ENCODE results near the gene RP9.
A peak's percentile ranks its signal among the peaks of the same experiment; 100 is the strongest.
"Not testable (repeated sequence)": the region's sequence is repeated elsewhere in the genome, so short reads cannot be mapped to it uniquely, and the experiment has no call there.

The RP9 gene

DNA sequence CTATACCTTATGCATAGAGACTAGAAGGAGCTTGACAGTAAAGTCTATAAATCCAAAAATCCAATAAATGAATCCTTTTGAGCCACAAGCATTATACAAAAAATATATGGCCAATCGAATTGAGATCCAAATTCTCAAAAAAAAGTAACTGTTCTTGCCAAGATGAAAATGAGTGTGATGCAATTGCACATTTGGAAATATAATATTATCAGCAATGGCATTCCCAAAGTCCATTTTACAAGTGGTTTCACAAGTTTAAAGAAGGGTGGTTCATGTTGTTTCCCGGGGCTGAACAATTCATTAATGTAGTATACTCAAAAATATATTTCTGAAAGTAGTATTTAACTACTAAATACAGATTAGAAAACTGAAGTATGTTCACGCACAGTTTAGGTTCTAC lies 7.3 kb downstream of the RP9 start:
- DNase-seq (ENCODE audit: low read depth), result no peak

DNA sequence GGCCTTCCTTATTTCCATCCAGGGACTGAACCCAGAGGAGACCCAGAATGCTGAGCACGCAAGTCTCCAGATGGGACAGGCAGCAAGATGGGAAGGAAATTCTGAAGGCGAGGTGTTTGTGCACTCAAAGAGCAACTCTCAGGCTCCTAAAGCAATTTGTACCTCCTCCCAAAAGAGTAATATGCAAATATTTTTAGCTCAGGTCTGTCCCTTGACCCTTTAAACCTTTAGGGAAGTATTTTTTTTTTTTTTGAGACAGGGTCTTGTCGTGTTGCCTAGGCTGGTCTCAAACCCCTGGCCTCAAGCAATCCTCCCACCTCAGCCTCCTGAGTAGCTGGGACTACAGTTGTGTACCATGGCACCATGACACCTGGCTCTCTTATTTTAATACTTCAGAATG lies 8.4 kb downstream of the RP9 start:
- no peak for DNase-seq (ENCODE audit: low read depth)

DNA sequence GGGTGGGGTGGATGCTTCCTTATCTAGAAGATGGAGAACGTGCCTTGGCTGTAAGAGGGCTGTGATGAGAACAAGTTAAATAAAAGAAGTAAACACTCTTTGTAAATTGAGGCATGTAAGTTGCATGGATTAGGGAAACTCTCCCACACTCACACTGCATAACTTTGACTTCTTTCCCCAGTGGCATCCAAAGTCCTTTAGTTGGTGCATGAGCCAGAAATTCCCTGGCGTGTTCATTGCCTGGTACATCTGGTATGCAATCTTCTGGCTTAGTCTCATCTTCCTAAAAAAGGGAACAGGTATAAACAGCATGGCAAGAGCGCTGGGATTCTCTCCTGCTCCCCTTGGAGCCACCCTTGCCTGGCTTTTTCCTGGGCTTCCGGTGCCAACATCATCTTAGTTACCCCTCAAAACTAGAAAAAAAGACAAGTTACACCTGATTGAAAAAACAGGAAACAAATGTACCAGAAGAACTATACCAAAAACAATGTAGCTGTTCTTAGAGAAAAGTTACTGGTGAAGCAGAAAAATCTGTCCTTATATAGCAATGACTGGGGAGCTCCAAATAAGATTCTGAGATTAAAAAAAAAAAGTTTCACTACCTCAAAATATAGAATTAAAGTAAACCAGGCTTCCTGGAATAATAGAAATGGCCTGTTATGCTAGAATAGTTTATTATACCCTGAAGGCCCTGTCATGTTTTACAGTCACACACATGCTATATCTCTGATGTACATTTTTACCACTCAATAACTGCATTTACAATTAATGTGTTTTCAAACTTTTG lies 9.9 kb downstream of the RP9 start:
- DNase-seq (ENCODE audit: low read depth), result no peak

DNA sequence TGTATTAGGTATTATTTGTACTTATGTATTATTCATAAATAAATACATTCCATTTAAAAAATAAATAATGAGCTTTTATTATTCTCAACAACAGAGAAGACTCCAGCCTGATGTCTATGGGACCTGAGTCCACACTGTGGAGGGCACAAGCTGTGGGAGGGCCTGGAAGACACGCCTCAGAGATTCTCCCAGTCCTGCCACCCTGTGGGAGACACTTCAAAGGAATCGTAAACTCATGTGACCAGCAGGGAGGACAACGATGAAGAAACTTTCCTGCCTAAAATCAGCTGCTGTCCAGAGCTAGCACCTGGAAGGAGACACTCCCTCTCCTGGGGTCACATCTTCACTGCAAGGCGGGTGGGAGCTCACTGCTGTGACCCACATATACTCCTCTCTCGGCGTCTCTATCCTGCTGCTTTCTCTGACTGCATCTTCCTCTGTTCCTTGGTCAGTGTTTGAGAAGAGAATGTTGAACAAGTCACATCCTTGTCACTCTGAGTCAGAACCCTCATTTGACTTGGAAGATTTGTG lies 14.4 kb downstream of the RP9 start:
- DNase-seq (ENCODE audit: low read depth), result not testable (repeated sequence)

DNA sequence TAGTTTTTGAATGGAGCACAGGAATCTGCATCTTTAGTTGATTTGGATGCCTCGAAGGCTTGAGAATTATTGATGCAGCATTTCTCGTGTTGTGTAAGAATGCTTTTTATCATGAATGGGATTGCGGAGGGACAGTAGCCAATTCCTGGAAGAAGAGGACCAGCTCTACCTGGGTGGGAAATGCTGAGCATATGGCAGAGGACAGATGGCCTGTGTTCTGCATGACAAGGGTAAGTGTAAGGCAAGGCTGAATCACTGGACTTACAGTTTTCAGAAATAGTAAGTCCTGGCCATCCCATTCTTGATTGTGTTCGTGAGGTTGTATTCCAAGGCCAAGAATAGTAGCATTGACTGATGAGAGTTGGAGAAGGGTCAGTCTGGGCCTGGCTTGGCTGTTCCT lies 15.9 kb downstream of the RP9 start:
- no peak for DNase-seq (ENCODE audit: low read depth)

DNA sequence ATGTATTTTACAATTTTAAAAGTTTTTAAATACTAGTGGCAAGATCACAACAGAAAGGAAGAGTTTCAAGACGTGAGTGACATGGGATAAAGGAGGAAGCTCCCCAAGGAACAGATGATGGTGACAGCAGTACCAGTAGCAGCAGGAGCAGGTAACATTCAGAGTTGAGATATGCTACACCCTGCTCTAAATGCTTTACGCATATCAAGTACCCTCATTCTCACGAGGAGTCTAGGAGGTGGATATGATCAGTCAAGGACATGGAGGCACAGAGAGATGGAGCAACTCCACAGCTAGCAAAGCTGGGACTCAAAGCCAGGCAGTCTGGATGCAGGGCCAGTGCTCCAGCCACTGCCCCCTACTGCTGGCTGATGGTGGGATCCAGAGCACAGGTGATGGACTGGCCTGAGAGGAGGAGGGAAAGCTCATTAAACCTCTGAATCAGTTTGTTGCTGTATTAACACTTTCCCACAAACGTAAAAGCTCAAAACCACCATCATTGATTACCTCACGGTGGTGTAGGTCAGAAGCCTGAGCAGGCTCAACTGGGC lies 17.5 kb downstream of the RP9 start:
- DNase-seq (ENCODE audit: low read depth), result no peak

DNA sequence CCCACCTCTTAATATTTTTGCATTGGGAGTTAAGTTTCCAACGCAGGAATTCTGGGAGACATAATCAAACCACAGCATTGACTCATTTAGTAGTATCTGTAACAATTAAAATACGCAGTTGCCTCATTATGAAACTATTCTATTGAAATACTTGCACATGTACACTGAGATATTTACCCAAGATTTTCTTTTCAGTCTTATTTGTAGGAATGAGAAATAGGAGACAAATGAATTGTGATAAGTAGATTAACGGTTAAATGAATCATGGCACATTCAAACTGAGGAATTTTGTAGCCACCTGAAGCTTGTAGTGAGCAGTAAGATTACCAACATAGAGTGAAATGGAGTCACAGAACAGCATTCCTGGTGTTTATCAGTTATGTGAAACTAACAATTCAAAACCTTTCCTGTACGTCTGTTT lies 18.1 kb downstream of the RP9 start:
- no peak for DNase-seq (ENCODE audit: low read depth)

DNA sequence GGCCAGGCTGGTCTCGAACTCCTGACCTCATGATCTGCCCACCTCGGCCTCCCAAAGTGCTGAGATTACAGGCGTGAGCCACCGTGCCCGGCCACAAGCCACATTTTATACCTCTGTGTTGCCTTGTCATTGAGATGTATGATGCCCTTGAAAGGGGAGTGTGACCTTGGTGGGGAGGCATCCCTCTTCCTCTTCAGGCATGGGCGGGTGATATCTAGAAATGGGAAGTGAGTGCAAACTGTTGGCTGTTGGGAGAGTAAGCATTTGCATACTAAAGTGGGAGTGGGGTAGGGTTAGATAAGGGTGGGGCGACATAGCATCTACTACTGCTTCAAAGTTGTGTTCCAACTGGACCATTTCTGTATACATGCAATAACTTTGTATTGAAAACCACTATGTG lies 20.1 kb downstream of the RP9 start:
- DNase-seq (ENCODE audit: low read depth), result no peak

DNA sequence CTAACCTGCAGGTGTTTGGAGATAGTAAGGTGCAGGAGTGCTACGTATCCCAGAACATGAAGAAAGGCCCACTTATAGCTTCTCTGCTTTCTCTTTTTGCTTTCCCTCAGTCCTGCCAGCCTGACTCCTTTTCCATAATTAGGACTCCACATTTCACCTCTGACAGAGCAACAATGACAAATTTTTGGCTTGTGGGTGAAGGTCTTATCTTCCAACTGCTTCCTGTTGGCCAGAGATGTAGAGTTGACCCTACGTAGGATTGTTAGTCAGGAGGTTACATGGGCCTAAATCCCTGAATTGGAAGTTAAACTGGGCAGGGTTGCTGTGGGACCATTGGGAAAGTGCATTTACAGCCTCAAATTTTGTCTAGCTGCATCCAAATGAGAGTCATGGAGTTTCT lies 21.3 kb downstream of the RP9 start:
- no peak for DNase-seq (ENCODE audit: low read depth)

DNA sequence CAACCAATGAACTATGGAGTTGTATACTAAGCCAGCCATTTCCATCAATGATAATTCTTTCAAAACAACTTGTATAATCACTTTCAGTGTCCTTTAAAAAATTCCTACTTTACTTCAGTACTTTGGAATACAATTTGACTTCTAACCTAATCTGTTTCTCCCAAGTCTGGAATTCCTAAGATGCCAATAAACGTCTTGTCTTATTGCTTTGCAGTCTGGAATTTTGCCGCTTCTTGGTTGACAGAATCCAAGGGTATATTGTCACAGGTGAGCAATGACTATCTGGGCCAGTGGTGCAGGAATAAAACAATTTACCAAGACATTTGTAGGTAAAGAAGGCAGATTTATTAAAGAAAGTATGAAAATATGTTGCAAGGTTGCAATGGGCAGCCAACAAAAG lies 21.8 kb downstream of the RP9 start:
- no peak for DNase-seq (ENCODE audit: low read depth)

DNA sequence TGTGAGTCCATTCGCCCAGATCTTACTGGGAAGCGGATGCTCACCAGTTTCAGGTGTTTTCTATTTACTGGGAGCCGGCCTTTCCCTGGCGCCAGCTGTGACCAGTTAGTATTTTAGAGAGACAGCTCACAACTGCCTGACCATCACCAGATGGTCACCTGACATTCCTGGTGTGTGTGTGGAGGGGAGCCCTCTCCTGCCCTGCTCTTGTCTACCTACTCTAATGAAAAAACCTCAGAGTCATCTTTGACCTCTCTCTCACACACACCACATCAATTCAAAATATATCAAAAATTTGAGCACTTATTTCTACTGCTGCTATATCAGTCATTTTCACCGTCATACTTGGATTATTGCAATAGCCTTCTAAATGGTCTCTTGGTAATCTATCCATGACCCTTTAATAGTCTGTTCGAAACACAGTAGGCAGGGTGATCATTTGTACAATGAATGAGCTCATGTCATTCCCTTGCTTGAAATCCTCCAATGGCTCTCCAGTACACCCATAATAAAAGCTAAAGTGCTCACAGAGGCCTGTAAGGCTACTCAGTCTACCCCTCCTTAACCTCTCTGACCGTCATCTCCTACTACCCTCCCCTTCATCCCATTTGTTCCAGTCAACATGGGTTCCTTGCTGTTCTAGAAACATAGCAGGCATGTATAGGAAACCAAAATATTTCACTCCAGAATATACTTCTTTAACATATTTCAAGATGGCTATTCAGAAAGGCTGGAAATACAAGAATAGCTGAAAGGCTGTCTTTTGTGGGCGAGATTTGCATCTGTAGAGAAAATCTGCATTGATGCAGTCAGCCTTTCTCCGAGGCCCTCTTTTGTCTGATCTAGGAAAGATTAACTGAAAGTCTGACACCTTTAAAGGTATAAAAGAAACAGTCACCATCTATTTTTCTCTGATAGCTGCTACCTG lies 29.2 kb downstream of the RP9 start:
- no peak for DNase-seq (ENCODE audit: low read depth)

DNA sequence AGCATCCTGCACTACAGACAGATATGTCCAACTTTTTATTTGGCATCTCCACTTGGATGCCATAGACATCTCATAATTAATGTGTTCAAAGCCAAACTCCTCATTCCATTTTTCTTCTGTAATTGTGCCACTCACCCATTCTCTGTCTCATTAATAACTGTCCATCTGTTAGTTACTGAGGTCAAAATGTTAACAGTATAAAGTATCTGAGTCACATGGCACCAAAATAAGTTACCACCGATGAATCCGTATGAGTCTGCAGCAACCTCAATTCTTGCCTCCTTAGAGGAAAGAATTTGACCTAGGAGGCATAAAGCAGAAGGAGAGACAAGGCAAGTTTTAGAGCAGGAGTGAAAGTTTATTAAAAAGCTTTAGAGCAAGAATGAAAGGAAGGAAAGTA lies 30.1 kb downstream of the RP9 start:
- no peak for DNase-seq (ENCODE audit: low read depth)

DNA sequence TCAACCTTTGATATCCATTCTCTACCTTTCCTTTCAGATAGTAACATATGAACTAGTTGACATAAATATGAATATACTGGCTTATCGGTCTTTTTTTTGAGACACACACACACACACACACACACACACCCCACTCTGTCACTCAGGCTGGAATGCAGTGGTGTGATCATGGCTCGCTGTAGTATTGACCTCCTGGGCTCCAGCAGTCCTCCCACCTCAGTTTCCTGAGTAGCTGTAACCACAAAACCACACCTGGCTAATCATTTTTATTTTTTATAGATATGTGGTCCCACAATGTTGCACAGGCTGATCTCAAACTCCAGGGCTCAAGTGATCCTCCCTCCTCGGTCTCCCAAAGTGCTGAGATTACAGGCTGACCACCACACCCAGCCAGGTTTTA lies 32.5 kb downstream of the RP9 start:
- no peak for DNase-seq (ENCODE audit: low read depth)

DNA sequence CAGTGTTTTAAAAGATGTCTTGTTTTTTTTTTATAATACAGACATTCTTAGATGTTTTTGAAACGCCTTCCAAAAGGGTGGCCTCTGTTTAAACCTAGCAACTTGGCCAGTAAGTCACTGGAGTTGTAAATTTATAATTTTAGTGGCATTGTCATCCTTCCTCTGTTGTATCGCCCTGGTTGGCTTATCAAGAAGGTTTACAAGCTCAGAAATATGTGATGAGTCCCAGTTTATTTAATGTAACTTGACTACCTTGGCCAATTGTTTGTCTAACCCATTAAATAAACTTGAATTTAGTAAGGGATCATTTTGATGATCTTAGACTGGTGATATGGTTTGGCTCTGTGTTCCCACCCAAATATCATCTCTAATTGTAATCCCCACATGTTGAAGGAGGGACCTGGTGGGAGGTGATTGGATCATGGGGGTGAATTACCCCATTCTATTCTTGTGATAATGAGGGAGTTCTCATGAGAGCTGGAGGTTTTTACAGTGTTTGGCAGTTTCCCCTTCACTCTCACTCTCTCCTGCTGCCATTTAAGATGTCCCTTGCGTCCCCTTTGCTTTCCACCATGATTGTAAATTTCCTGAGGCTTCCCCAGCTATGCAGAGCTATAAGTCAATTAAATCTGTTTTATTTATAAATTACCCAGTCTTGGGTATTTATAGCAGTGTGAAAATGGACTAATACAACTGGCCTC lies 33.2 kb downstream of the RP9 start:
- no peak for DNase-seq (ENCODE audit: low read depth)

DNA sequence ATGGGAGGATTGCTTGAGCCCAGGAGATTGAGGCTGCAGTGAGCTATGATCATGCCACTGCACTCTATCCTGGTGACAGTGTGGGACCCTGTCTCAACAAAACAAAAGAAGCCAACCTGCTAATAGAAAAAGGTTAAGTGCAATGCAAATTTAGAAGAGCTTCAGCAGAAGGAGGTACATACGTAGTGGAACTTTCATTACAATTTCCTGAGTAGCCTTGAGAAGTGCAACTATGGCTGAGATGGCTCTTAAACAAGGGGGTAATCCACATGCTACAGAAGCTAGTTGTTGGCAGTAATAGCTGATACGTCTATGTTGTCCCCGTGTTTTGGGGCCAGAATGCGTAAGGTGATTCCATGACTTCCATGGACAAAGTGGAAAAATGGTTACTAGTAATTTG lies 36.0 kb downstream of the RP9 start:
- DNase-seq (ENCODE audit: low read depth), result no peak

DNA sequence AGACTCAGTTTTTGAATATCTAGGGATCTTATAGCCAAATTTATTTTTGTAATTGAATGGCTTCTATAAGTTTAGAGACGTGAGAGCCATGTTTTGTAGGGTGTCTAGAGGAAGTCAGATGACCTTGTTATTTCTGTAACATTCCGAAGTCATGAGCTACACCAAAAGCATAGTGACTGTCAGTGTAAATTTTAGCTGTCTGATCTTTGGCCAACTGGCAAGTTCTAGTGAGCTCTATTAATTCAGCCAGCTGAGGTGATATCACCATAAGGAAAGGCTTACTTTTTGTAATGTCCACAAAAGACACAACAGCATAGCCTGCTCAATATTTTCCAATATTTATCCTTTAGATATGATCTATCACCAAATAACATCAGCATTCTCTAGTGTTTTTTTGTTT lies 36.7 kb downstream of the RP9 start:
- no peak for DNase-seq (ENCODE audit: low read depth)

DNA sequence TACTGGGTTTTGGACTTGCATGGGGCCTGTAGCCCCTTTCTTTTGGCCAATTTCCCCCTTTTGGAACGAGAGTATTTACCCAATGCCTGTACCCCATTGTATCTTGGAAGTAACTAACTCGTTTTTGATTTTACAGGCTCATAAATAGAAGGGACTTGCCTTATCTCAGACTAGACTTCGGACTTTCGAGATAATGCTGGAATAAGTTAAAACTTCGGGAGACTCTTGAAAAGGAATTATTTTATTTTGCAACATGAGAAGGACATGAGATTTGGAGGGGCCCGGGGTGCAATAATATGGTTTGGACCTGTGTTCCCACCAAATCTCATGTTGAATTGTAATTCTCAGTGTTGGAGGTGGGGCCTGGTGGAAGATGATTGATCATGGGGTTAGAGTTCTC lies 38.4 kb downstream of the RP9 start:
- DNase-seq (ENCODE audit: low read depth), result no peak

DNA sequence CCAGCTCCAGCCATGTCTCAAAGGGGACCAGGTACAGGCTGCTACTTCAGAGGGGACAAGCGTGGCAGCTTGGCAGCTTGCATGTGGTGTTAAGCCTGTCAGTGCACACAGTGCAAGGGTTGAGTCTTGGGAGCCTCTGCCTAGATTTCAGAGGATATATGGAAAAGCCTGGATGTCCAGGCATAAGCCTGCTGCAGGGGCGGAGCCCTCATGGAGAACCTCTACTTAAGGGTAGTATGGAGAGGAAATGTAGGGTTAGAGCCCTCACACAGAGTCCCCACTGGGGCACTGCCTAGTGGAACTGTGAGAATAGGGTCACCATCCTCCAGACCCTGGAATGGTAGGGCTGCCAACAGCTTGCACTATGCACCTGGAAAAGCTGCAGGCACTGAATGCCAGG lies 38.9 kb downstream of the RP9 start:
- DNase-seq (ENCODE audit: low read depth), result no peak

DNA sequence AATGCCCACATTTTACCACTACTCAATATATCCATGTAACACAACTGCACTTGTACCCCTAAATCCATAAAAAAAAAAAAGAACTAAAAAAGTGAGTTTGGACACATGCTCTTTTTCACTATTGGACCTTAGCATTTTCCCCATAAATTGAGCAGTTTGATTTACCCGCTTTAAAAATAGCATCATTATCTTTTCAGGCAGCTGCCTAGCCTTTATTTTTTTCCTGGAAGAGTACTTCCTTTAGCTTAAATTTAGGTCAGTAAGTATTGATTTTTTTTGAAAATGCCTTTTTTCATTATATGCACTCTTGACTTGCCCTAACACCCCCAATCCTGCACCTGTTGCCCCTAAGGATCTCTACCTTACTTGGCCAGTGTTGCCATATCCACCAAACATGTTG lies 41.3 kb downstream of the RP9 start:
- DNase-seq (ENCODE audit: low read depth), result no peak

DNA sequence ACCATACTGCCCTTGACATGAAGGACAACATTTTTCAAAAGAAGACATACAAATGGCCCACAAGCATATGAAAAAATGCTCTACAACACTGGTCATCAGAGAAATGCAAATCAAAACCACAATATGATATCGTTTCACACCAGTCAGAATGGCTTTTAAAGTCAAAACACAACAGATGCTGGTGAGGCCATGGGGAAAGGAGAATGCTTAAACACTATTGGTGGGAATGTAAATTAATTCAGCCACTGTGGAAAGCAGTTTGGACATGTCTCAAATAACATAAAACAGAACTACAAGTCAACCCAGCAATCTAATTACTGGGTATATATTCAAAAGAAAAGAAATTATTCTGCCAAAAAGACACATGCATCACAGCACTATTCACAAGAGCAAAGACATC lies 42.4 kb downstream of the RP9 start:
- no peak for DNase-seq (ENCODE audit: low read depth)

DNA sequence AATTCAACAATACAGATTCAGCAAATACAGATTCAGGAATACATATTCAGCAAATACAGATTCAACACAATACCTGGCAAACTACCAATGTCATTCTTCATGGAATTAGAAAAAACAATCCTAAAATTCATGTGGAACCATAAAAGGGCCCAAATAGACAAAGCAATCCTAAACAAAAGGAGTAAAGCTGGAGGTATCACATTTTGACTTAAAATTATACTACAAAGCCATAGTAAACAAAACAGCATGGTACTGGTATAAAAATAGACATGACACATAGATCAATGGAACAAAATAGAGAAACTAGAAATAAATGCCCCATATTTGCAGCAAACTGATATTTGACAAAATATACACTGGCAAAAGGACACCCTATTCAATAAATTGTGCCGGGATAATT lies 43.2 kb downstream of the RP9 start:
- no peak for DNase-seq (ENCODE audit: low read depth)

DNA sequence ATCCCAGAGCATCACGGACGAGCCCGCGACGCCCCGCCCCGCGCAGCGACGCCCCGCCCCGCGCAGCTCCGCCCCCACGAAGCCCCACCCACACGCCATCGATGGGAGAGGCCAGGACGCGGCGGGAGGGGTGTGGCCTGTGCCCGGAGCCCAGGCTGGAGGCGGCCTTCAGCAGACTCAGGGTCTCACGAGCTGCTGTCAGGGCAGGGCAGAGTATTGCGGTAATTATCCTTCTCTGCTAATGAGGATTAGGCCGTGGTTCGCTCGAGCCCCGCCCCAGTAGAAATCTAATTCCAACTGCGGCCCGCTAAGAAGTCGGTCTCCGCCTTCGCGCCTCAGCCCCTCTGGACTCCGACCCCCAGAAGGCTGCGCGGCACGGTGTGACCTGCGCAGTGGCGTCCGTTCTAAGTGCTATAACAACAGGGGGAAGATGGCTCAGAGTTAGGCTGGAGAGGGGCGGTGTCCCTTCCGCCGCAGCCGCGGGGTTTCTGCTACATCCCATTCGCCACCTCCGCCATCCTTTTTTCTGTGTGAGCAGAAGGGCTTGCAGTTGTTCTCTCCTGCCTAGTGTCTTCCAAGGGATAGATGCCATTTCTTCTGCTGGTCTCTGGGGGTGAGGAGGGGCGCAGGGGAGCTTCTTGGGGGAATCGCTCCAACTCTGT lies 46.3 kb downstream of the RP9 start:
- peak; percentile 87 for DNase-seq (ENCODE audit: low read depth)
